Activated naive CD8-positive, alpha-beta T cell treated with anti-CD3 and anti-CD28 coated beads for 36 hours (primary cell): ENCODE measurements around the gene TSPAN5. TPM values are rescaled to one million over a fixed set of nuclear protein-coding genes. Genes with fewer than 3 reads are reported as not detected.
"Not testable (repeated sequence)": the region's sequence is repeated elsewhere in the genome, so short reads cannot be mapped to it uniquely, and the experiment has no call there.

ENCODE experiments used
- DNase-seq: peaks from one replicate; pipeline ENCODE4 v3.0.0; 2021
- H3K27ac Mint-ChIP-seq: one replicate; pipeline ENCODE4 v1.8.0; 2022; ENCODE audit warnings: mild to moderate bottlenecking, moderate library complexity, mixed read lengths
- H3K27me3 Mint-ChIP-seq: one replicate; pipeline ENCODE4 v1.8.0; 2022; ENCODE audit warnings: mild to moderate bottlenecking, mixed read lengths
- H3K36me3 Mint-ChIP-seq: one replicate; pipeline ENCODE4 v1.8.0; 2021; ENCODE audit warnings: mild to moderate bottlenecking, mixed read lengths
- H3K4me1 Mint-ChIP-seq: one replicate; pipeline ENCODE4 v1.8.0; 2021; ENCODE audit warnings: mixed read lengths
- H3K4me3 Mint-ChIP-seq: one replicate; pipeline ENCODE4 v1.8.0; 2022; ENCODE audit warnings: mild to moderate bottlenecking, moderate library complexity, mixed read lengths
- H3K9me3 Mint-ChIP-seq: one replicate; pipeline ENCODE4 v1.8.0; 2022; ENCODE audit warnings: mixed read lengths
- total RNA-seq, 2 experiments: library from RNA; stranded (reverse); gene quantifications; one replicate each; pipeline ENCODE4 v1.2.3, GENCODE V29; 2021

TSPAN5 gene
- 10 to 100 TPM; 12.3 to 13.7 TPM for total RNA-seq

DNA sequence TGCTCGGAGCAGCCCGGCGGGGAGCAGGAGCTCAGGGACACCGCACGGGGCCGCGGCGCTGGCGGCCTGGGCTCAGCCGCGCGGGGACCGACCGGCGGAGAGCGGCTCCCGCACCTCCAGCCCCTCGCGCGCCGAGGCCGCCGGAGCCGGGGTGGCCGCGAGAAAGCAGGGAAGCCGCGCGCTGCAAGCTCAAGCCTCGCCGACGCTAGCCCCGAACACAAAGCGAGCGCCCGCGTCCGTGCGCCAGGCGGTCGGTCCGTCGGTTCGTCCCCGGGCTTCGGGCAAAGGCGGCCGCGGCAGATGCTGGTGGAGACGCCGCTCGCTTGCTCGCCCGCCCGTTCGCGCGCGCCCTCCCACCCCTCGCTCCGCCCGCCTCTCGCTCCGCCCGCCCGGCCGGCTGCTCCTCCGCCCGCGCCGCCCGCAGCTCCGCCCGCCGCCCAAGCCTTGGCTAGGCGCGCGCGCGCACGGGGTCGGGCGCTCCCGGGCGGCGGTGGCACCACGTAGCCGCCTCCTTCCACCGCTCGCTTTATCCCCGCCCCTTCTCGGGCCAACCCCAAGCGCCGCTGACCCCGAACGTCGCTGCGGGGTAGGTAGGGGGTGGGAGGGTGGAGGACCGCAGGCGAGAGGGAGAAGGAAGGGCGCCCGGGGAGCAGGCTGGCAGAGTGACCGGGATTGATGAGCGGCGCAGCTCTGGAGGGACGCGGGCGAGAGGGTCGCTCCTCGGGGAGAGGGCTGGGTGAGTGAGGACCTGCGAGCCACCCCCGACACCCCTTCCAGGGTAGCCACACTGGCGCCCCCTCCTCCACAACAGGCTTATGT lies at the start of gene TSPAN5:
TSPAN5 (minus strand) TSS at position 325 of the 819 bp plus-strand sequence.
- peaks cover 68% of the 10 kb centered on the region for H3K4me1 Mint-ChIP-seq
- peak within 1 kb of the TSS; percentile 66 for H3K27ac Mint-ChIP-seq
- peaks cover 4% of the 10 kb centered on the region for H3K27me3 Mint-ChIP-seq

GRCh38 chr4:98706935-98707334 lies 48.5 kb upstream of the TSPAN5 start:
- Mint-ChIP-seq H3K27ac (peak overlapping the region; percentile 88), H3K36me3 (peaks cover 24% of the 10 kb centered on the region), H3K4me3 (no peak overlapping the region), H3K9me3 (peaks cover 34% of the 10 kb centered on the region), H3K27me3 (no peaks in the 10 kb centered on the region), H3K4me1 (peaks cover 23% of the 10 kb centered on the region)
- no peak for DNase-seq

More for the DNA sequence above, at the start of gene TSPAN5:
- peaks cover 22% of the 10 kb centered on the region for H3K36me3 Mint-ChIP-seq
- peak; percentile 89 for DNase-seq
- peak within 1 kb of the TSS; percentile 98 for H3K4me3 Mint-ChIP-seq
- H3K9me3 Mint-ChIP-seq: no peaks in the 10 kb centered on the region

GRCh38 chr4:98706200-98706813 lies 47.9 kb upstream of the TSPAN5 start:
- DNase-seq: peak; percentile 3
- Mint-ChIP-seq H3K27me3 (no peaks in the 10 kb centered on the region), H3K9me3 (peaks cover 34% of the 10 kb centered on the region), H3K27ac (peak overlapping the region; percentile 88), H3K4me3 (peak overlapping the region; percentile 51), H3K36me3 (peaks cover 24% of the 10 kb centered on the region), H3K4me1 (peaks cover 23% of the 10 kb centered on the region)

GRCh38 chr4:98705586-98705985 lies 47.2 kb upstream of the TSPAN5 start:
- peaks cover 24% of the 10 kb centered on the region for H3K36me3 Mint-ChIP-seq
- H3K4me3 Mint-ChIP-seq, DNase-seq, H3K27me3 Mint-ChIP-seq: not testable (repeated sequence)
- H3K9me3 Mint-ChIP-seq: peaks cover 34% of the 10 kb centered on the region
- peak overlapping the region; percentile 88 for H3K27ac Mint-ChIP-seq
- peaks cover 23% of the 10 kb centered on the region for H3K4me1 Mint-ChIP-seq

DNA sequence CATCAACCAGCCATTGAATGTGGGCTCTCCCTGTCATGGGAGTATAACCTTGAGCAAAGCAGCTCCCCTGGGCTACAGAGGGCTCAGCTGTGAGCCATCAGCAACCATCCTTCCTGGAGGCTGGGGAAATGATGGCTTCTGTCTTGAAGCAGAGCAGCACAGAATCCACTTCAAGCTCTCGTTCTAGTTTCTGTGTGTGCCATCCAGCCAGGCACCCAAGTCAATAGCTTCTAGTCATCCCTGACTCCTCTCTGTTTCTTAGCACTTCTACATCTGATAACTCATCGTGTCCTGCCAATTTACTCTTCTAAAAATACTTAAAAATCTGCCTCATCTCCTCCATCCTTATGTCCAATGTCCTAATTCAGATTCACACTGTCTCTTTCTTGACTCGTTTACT lies 42.2 kb upstream of the TSPAN5 start:
- DNase-seq: no peak
- H3K27ac Mint-ChIP-seq: no peak overlapping the region
- no peaks in the 10 kb centered on the region for H3K27me3 Mint-ChIP-seq
- peaks cover 13% of the 10 kb centered on the region for H3K36me3 Mint-ChIP-seq
- H3K4me3 Mint-ChIP-seq: no peak overlapping the region
- H3K4me1 Mint-ChIP-seq: peaks cover 4% of the 10 kb centered on the region
- peaks cover 26% of the 10 kb centered on the region for H3K9me3 Mint-ChIP-seq

DNA sequence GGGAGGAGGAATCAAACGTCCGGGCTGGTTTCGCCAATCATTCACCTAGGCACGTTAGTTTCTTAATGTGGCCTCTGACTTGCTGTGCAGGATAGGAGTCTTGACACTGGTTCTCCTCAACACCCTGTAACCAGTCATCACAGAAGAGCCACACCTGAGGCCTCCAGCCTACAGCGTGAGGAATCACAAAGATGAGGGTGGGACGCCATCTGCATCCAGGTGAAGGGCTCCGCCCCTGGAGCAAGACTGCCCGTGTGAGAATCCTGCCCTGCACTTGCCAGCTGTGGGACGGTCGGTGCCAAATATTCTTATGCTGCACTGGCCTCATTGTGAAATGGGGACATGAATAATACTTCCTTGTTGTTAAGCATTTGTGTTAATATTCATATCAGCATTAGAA lies 35.7 kb upstream of the TSPAN5 start:
- no peak for DNase-seq
- H3K9me3 Mint-ChIP-seq: peaks cover 20% of the 10 kb centered on the region
- peaks cover 9% of the 10 kb centered on the region for H3K4me1 Mint-ChIP-seq
- no peak overlapping the region for H3K4me3 Mint-ChIP-seq
- no peak overlapping the region for H3K27ac Mint-ChIP-seq
- peaks cover 2% of the 10 kb centered on the region for H3K36me3 Mint-ChIP-seq
- H3K27me3 Mint-ChIP-seq: no peaks in the 10 kb centered on the region

- Mint-ChIP-seq H3K36me3 (peaks cover 2% of the 10 kb centered on the region), H3K4me3 (no peak overlapping the region), H3K9me3 (peaks cover 13% of the 10 kb centered on the region)
These were observed 34.0 kb upstream of the TSPAN5 start for GRCh38 chr4:98692411-98692810.

GRCh38 chr4:98691588-98691987 lies 33.2 kb upstream of the TSPAN5 start:
- Mint-ChIP-seq H3K27ac (no peak overlapping the region), H3K27me3 (no peaks in the 10 kb centered on the region), H3K9me3 (peaks cover 10% of the 10 kb centered on the region), H3K4me3 (no peak overlapping the region), H3K36me3 (peaks cover 2% of the 10 kb centered on the region), H3K4me1 (peaks cover 20% of the 10 kb centered on the region)
- DNase-seq: no peak

More at GRCh38 chr4:98692411-98692810, 34.0 kb upstream of the TSPAN5 start:
- no peaks in the 10 kb centered on the region for H3K27me3 Mint-ChIP-seq
- peaks cover 20% of the 10 kb centered on the region for H3K4me1 Mint-ChIP-seq
- no peak overlapping the region for H3K27ac Mint-ChIP-seq
- DNase-seq: no peak

DNA sequence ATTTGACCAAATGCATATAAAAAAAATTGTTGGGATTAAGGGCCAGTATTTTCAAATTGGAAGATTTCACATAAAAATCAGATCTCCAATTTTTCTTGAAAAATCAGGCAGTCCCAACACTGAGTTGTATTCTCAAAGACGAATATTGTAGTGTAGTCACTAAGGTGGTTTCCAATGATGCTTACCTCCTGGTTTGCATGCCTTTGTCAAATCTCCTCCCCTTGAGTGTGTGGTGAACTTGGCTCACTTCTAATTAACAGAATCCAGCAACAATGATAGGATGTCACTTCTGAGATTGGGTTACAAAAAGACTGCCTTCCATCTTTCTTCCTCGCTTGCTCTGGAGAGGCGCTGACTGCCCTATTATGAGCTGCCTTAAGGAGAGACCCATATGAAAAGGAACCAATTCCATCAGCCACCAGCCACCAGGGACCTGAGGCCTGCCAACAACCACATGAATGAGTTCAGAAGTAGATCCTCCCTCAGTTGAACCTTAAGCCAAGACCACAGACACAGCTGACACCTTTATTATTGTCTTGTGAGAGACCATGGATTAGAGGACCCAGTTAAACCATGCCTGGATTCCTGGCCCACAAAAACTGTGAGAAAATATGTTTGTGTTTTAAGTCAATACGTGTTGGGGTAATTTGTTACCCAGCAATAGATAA lies 31.2 kb upstream of the TSPAN5 start:
- peaks cover 8% of the 10 kb centered on the region for H3K9me3 Mint-ChIP-seq
- H3K27me3 Mint-ChIP-seq: no peaks in the 10 kb centered on the region
- H3K27ac Mint-ChIP-seq: no peak overlapping the region
- no peak overlapping the region for H3K4me3 Mint-ChIP-seq
- peaks cover 27% of the 10 kb centered on the region for H3K4me1 Mint-ChIP-seq
- peaks cover 2% of the 10 kb centered on the region for H3K36me3 Mint-ChIP-seq
- no peak for DNase-seq

GRCh38 chr4:98688411-98689290 lies 30.2 kb upstream of the TSPAN5 start:
- Mint-ChIP-seq H3K27me3 (no peaks in the 10 kb centered on the region), H3K4me3 (no peak overlapping the region), H3K4me1 (peaks cover 27% of the 10 kb centered on the region), H3K36me3 (peaks cover 2% of the 10 kb centered on the region), H3K9me3 (peaks cover 8% of the 10 kb centered on the region), H3K27ac (peak overlapping the region; percentile 6)
- DNase-seq: no peak

- H3K27ac Mint-ChIP-seq: no peak overlapping the region
- DNase-seq: no peak
- peaks cover 27% of the 10 kb centered on the region for H3K4me1 Mint-ChIP-seq
- no peaks in the 10 kb centered on the region for H3K27me3 Mint-ChIP-seq
- peaks cover 8% of the 10 kb centered on the region for H3K9me3 Mint-ChIP-seq
- H3K4me3 Mint-ChIP-seq: no peak overlapping the region
- peaks cover 2% of the 10 kb centered on the region for H3K36me3 Mint-ChIP-seq
These were observed 29.5 kb upstream of the TSPAN5 start for GRCh38 chr4:98687876-98688275.

- H3K27me3 Mint-ChIP-seq: no peaks in the 10 kb centered on the region
- H3K4me3 Mint-ChIP-seq: no peak overlapping the region
- no peak overlapping the region for H3K27ac Mint-ChIP-seq
- H3K9me3 Mint-ChIP-seq: peaks cover 8% of the 10 kb centered on the region
- H3K36me3 Mint-ChIP-seq: peaks cover 2% of the 10 kb centered on the region
- no peak for DNase-seq
- H3K4me1 Mint-ChIP-seq: peaks cover 27% of the 10 kb centered on the region
These were observed 28.4 kb upstream of the TSPAN5 start for GRCh38 chr4:98686847-98687246.

GRCh38 chr4:98686043-98686707 lies 27.8 kb upstream of the TSPAN5 start:
- H3K27me3 Mint-ChIP-seq: no peaks in the 10 kb centered on the region
- DNase-seq: no peak
- peaks cover 27% of the 10 kb centered on the region for H3K4me1 Mint-ChIP-seq
- peaks cover 8% of the 10 kb centered on the region for H3K9me3 Mint-ChIP-seq
- peaks cover 2% of the 10 kb centered on the region for H3K36me3 Mint-ChIP-seq
- H3K4me3 Mint-ChIP-seq: no peak overlapping the region
- no peak overlapping the region for H3K27ac Mint-ChIP-seq
